ENCODE measurements around the gene DHX30. TPM values are rescaled to one million over a fixed set of nuclear protein-coding genes. Genes with fewer than 3 reads are reported as not detected.

DHX30 gene
- total RNA-seq, 1 experiment from 2014 or later = 65.1 TPM

- Histone ChIP-seq H3K4me3 (ENCODE audit: low read depth in 2 of 2, low read length in 2 of 2) (no peak overlapping the region), H3K36me3 (ENCODE audit: control insufficient read depth, insufficient read depth, low read length) (no peaks in the 10 kb centered on the region), H3K27me3 (ENCODE audit: control insufficient read depth, insufficient read depth, low read length) (no peaks in the 10 kb centered on the region), H3K27ac (ENCODE audit: low read length) (no peak overlapping the region), H3K9me3 (ENCODE audit: control insufficient read depth, insufficient read depth, low read depth, low read length) (no peaks in the 10 kb centered on the region), H3K4me1 (ENCODE audit: control insufficient read depth, insufficient read depth, low read length) (no peaks in the 10 kb centered on the region)
- in situ Hi-C loops (cut with HindIII; ENCODE audit: low pct_unique_long_range_greater_than_20kb, low sequenced_read_pairs) (no loop called here), intact Hi-C loops (cut with micrococcal nuclease; ENCODE audit: unreplicated experiment) (no loop called here)
- DNase-seq (ENCODE audit: low read depth, low spot score) = no peak
- no TSS peak for BruUV-seq (replicated peaks)
- POLR2A ChIA-PET = no interaction called here
- CTCF ChIA-PET = no interaction called here
- ATAC-seq = no peak
- TF ChIP-seq SIN3A (IDR thresholded peaks at IDR 0.05; ENCODE audit: borderline replicate concordance, insufficient read depth, low read depth, low read length) = no peak
- no peak for TF ChIP-seq TCF7L2 (IDR thresholded peaks at IDR 0.05; ENCODE audit: low read depth, low read length)
- TF ChIP-seq CTCF (IDR thresholded peaks at IDR 0.05) = no peak
- no peak for TF ChIP-seq REST (IDR thresholded peaks at IDR 0.05; ENCODE audit: insufficient read depth in 1 of 2, low read depth in 2 of 2, low read length in 1 of 2)
- no peak for TF ChIP-seq POLR2AphosphoS5 (IDR thresholded peaks at IDR 0.05; ENCODE audit: low read depth, low read length)
Observed at GRCh38 chr3:47794544-47794943, 8.4 kb upstream of the DHX30 start.

- peaks cover 6% of the 10 kb centered on the region; the same call in 1 of the 2 replicates for H3K4me1 ChIP-seq (ENCODE audit: control insufficient read depth, insufficient read depth, low read length)
- DNase-seq (ENCODE audit: low read depth, low spot score) (no peak), ATAC-seq (no peak)
- BruUV-seq (replicated peaks) = no TSS peak
- no peaks in the 10 kb centered on the region; the same call in 1 of the 2 replicates for H3K36me3 ChIP-seq (ENCODE audit: control insufficient read depth, insufficient read depth, low read length)
- no peaks in the 10 kb centered on the region for H3K9me3 ChIP-seq (ENCODE audit: control insufficient read depth, insufficient read depth, low read depth, low read length)
- no peaks in the 10 kb centered on the region for H3K27me3 ChIP-seq (ENCODE audit: control insufficient read depth, insufficient read depth, low read length)
- ChIA-PET CTCF (no interaction called here), POLR2A (no interaction called here)
- H3K27ac ChIP-seq (ENCODE audit: low read length) = no peak overlapping the region
- TF ChIP-seq SIN3A (IDR thresholded peaks at IDR 0.05; ENCODE audit: borderline replicate concordance, insufficient read depth, low read depth, low read length) (no peak), TCF7L2 (IDR thresholded peaks at IDR 0.05; ENCODE audit: low read depth, low read length) (no peak), POLR2AphosphoS5 (IDR thresholded peaks at IDR 0.05; ENCODE audit: low read depth, low read length) (no peak), CTCF (IDR thresholded peaks at IDR 0.05) (no peak; the same call in 1 of the 2 replicates), REST (IDR thresholded peaks at IDR 0.05; ENCODE audit: insufficient read depth in 1 of 2, low read depth in 2 of 2, low read length in 1 of 2) (no peak)
- intact Hi-C loops (cut with micrococcal nuclease; ENCODE audit: unreplicated experiment) = no loop called here
- in situ Hi-C loops (cut with HindIII; ENCODE audit: low pct_unique_long_range_greater_than_20kb, low sequenced_read_pairs) = no loop called here
- no peak overlapping the region for H3K4me3 ChIP-seq (ENCODE audit: low read depth in 2 of 2, low read length in 2 of 2)
Observed at GRCh38 chr3:47799733-47800132, 3.2 kb upstream of the DHX30 start.
